OCI-LY1 (cell line): ENCODE data around the gene SPTSSA.

ENCODE experiments used
- H2AFZ ChIP-seq: fragments of 200-600 bp; sonication (generic), shearing (Covaris generic); 2 replicates; pipeline ENCODE4 v1.6.0; 2014; ENCODE audit warnings: antibody characterized with exemption, mild to moderate bottlenecking, low read length
- H3F3A ChIP-seq: fragments of 200-600 bp; sonication (generic), shearing (Covaris generic); 2 replicates; pipeline ENCODE4 v1.6.0; 2014; ENCODE audit warnings: mild to moderate bottlenecking, antibody characterized with exemption, low read length, moderate library complexity; ENCODE audit not compliant: insufficient read depth
- H3K27ac ChIP-seq: fragments of 200-600 bp; sonication (generic); 2 replicates; pipeline ENCODE4 v1.5.1; 2014; ENCODE audit warnings: low read length, mixed run types, mild to moderate bottlenecking, low read depth; ENCODE audit not compliant: poor library complexity, severe bottlenecking
- H3K27me3 ChIP-seq: fragments of 200-600 bp; sonication (generic); 2 replicates; pipeline ENCODE4 v1.6.0; 2014; ENCODE audit warnings: antibody characterized with exemption, mild to moderate bottlenecking, low read length, moderate library complexity; ENCODE audit not compliant: insufficient read depth
- H3K36me3 ChIP-seq: fragments of 200-600 bp; sonication (generic); 2 replicates; pipeline ENCODE4 v1.6.1; 2014; ENCODE audit warnings: mild to moderate bottlenecking, antibody characterized with exemption, low read length, moderate library complexity, mixed read lengths; ENCODE audit not compliant: insufficient read depth
- H3K4me1 ChIP-seq: fragments of 200-600 bp; sonication (generic); 2 replicates; pipeline ENCODE4 v1.5.1; 2014; ENCODE audit warnings: mild to moderate bottlenecking, low read length, moderate library complexity; ENCODE audit not compliant: insufficient read depth, severe bottlenecking
- H3K4me2 ChIP-seq: fragments of 200-600 bp; sonication (generic), shearing (Covaris generic); 2 replicates; pipeline ENCODE4 v1.6.1; 2014; ENCODE audit warnings: low read length
- H3K4me3 ChIP-seq: fragments of 200-600 bp; sonication (generic); 2 replicates; pipeline ENCODE4 v1.5.1; 2014; ENCODE audit warnings: low read length, low read depth, mild to moderate bottlenecking, mixed read lengths; ENCODE audit not compliant: poor library complexity, severe bottlenecking
- H3K79me2 ChIP-seq: fragments of 200-600 bp; shearing (Covaris generic); 2 replicates; pipeline ENCODE4 v1.6.1; 2016; ENCODE audit warnings: mixed run types, low read length, mixed read lengths; ENCODE audit not compliant: insufficient read depth
- H3K9ac ChIP-seq: fragments of 200-600 bp; sonication (generic), shearing (Covaris generic); 2 replicates; pipeline ENCODE4 v1.6.1; 2014; ENCODE audit warnings: mild to moderate bottlenecking, low read length, mixed read lengths
- H3K9me2 ChIP-seq: fragments of 200-600 bp; sonication (generic), shearing (Covaris generic); 2 replicates; pipeline ENCODE4 v1.6.1; 2014; ENCODE audit warnings: low read depth, mild to moderate bottlenecking, low read length, mixed read lengths
- H3K9me3 ChIP-seq: fragments of 200-600 bp; shearing (Covaris generic); 2 replicates; pipeline ENCODE4 v1.6.1; 2014; ENCODE audit warnings: low read length, mixed read lengths
- H4K20me1 ChIP-seq: fragments of 200-600 bp; sonication (generic), shearing (Covaris generic); 2 replicates; pipeline ENCODE4 v1.6.0; 2016; ENCODE audit warnings: mild to moderate bottlenecking, low read length; ENCODE audit not compliant: insufficient read depth
- EZH2 ChIP-seq: fragments of 200-600 bp; sonication (generic), shearing (Covaris generic); IDR thresholded peaks from 2 replicates; pipeline ENCODE4 v1.8.0; 2017; ENCODE audit warnings: borderline replicate concordance, mixed run types, mild to moderate bottlenecking, antibody characterized with exemption, low read length, moderate library complexity, mixed read lengths
- TF ChIP-seq, protein P1 (sequence below): fragments of 200-600 bp; sonication (generic), shearing (Covaris generic); IDR thresholded peaks from 2 replicates; pipeline ENCODE4 v1.5.1; 2017; ENCODE audit warnings: mild to moderate bottlenecking, antibody characterized with exemption, low read length, moderate library complexity, mixed read lengths

SPTSSA gene

GRCh38 chr14:34420547-34421150, 41.4 kb downstream of the SPTSSA start:
- Histone ChIP-seq H3K36me3 (no peaks in the 10 kb centered on the region), H2AFZ (no peak overlapping the region)

DNA sequence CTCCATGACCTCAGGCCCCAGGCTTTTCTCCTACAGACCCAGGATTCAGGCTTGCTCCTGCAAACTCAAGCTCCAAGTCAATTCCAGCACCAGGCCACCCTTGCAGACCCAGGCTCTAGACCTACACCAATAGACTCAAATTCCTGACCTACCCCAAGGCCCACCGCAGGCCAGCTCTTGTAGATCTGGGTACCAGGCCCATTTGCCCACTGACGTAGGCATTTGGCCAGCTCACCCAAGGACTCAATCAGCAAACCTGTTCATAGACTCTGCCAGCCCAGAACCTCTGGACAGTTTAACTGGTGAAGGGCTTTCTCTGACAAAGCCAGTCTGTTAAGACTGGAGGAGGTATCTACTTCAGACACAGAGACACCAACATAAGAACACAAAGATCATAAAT, 52.3 kb downstream of the SPTSSA start:
- H4K20me1 ChIP-seq = no peaks in the 10 kb centered on the region
- TF ChIP-seq, protein P1, sequence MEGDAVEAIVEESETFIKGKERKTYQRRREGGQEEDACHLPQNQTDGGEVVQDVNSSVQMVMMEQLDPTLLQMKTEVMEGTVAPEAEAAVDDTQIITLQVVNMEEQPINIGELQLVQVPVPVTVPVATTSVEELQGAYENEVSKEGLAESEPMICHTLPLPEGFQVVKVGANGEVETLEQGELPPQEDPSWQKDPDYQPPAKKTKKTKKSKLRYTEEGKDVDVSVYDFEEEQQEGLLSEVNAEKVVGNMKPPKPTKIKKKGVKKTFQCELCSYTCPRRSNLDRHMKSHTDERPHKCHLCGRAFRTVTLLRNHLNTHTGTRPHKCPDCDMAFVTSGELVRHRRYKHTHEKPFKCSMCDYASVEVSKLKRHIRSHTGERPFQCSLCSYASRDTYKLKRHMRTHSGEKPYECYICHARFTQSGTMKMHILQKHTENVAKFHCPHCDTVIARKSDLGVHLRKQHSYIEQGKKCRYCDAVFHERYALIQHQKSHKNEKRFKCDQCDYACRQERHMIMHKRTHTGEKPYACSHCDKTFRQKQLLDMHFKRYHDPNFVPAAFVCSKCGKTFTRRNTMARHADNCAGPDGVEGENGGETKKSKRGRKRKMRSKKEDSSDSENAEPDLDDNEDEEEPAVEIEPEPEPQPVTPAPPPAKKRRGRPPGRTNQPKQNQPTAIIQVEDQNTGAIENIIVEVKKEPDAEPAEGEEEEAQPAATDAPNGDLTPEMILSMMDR = no peak
- TF ChIP-seq EZH2 = no peak
- no peaks in the 10 kb centered on the region for H3K27me3 ChIP-seq
- no peak overlapping the region for H3K4me3 ChIP-seq
- H2AFZ ChIP-seq = no peak overlapping the region
- no peaks in the 10 kb centered on the region for H3K79me2 ChIP-seq
- H3K4me2 ChIP-seq = no peak overlapping the region
- no peaks in the 10 kb centered on the region for H3K9me2 ChIP-seq
- H3K27ac ChIP-seq = no peak overlapping the region
- no peaks in the 10 kb centered on the region for H3F3A ChIP-seq
- no peaks in the 10 kb centered on the region for H3K36me3 ChIP-seq
- H3K9ac ChIP-seq = no peak overlapping the region
- no peaks in the 10 kb centered on the region for H3K9me3 ChIP-seq
- no peaks in the 10 kb centered on the region for H3K4me1 ChIP-seq

More at GRCh38 chr14:34420547-34421150, 41.4 kb downstream of the SPTSSA start:
- Histone ChIP-seq H3K4me2 (no peak overlapping the region), H3K9me3 (peaks cover 7% of the 10 kb centered on the region; the same call in 1 of the 2 replicates), H3F3A (no peaks in the 10 kb centered on the region), H3K9ac (no peak overlapping the region), H3K79me2 (no peaks in the 10 kb centered on the region), H3K4me1 (no peaks in the 10 kb centered on the region), H4K20me1 (no peaks in the 10 kb centered on the region), H3K9me2 (no peaks in the 10 kb centered on the region), H3K27me3 (no peaks in the 10 kb centered on the region), H3K27ac (no peak overlapping the region), H3K4me3 (no peak overlapping the region)
- TF ChIP-seq, protein P1 = no peak
- TF ChIP-seq EZH2 = no peak

GRCh38 chr14:34407951-34408350, 54.1 kb downstream of the SPTSSA start:
- H3K79me2 ChIP-seq = no peaks in the 10 kb centered on the region
- no peak overlapping the region for H2AFZ ChIP-seq
- H3K27me3 ChIP-seq = no peaks in the 10 kb centered on the region
- no peaks in the 10 kb centered on the region for H3K9me2 ChIP-seq
- H4K20me1 ChIP-seq = no peaks in the 10 kb centered on the region
- H3K9ac ChIP-seq = no peak overlapping the region
- no peaks in the 10 kb centered on the region for H3K9me3 ChIP-seq
- H3K4me3 ChIP-seq = no peak overlapping the region
- no peak overlapping the region for H3K4me2 ChIP-seq
- H3K27ac ChIP-seq = no peak overlapping the region
- no peaks in the 10 kb centered on the region for H3K36me3 ChIP-seq
- TF ChIP-seq, protein P1 = no peak
- TF ChIP-seq EZH2 = no peak
- H3K4me1 ChIP-seq = no peaks in the 10 kb centered on the region
- no peaks in the 10 kb centered on the region for H3F3A ChIP-seq
